ENCODE data around the gene MRPL21.

- no peak for TF ChIP-seq CTCF (optimal IDR thresholded peaks at IDR 0.05 in 1 of 3, IDR thresholded peaks at IDR 0.05 in 1 of 3, conservative IDR thresholded peaks at IDR 0.05 in 1 of 3; ENCODE audit: extremely low read depth in 1 of 3, insufficient read depth in 2 of 3, low read length in 3 of 3)
- no peak for TF ChIP-seq EZH2 (IDR thresholded peaks at IDR 0.05; ENCODE audit: low read length)
Observed at GRCh38 chr11:68870470-68870869, 33.2 kb downstream of the MRPL21 start.

Measured in keratinocyte (primary cell).